Mesenchymal stem cell (in vitro differentiated cells and primary cell): ENCODE results near the gene STK24.
"Not testable (repeated sequence)": the region's sequence is repeated elsewhere in the genome, so short reads cannot be mapped to it uniquely, and the experiment has no call there.

Source experiments
- DNase-seq: peaks from one replicate; pipeline ENCODE4 v3.0.0-alpha.2; 2013
- H2AFZ ChIP-seq: one replicate; pipeline ENCODE4 v1.6.1; 2013; ENCODE audit warnings: low read depth, mild to moderate bottlenecking, control low read depth, inconsistent platforms, low read length, moderate library complexity
- H2AK5ac ChIP-seq: 2 replicates; pipeline ENCODE4 v1.6.1; 2013; ENCODE audit warnings: low read length, moderate library complexity, mild to moderate bottlenecking, inconsistent platforms; ENCODE audit not compliant: severe bottlenecking
- H2BK120ac ChIP-seq: one replicate; pipeline ENCODE4 v1.6.1; 2013; ENCODE audit warnings: low read depth, mild to moderate bottlenecking, inconsistent platforms, low read length, moderate library complexity
- H2BK12ac ChIP-seq, 2 experiments: one replicate each; pipeline ENCODE4 v1.6.1; 2013; ENCODE audit warnings: inconsistent platforms in 2 of 2, low read length in 2 of 2, mild to moderate bottlenecking in 2 of 2, moderate library complexity in 2 of 2, control low read depth in 1 of 2
- H2BK15ac ChIP-seq: one replicate; pipeline ENCODE4 v1.6.1; 2013; ENCODE audit warnings: mild to moderate bottlenecking, low read depth, inconsistent platforms; ENCODE audit not compliant: poor library complexity, severe bottlenecking
- H2BK5ac ChIP-seq: 2 replicates; pipeline ENCODE4 v1.6.1; 2013; ENCODE audit warnings: low read depth, mild to moderate bottlenecking, low read length, control low read depth, inconsistent platforms; ENCODE audit not compliant: poor library complexity, severe bottlenecking
- H3K14ac ChIP-seq, 2 experiments: one replicate each; pipeline ENCODE4 v1.6.1; 2013; ENCODE audit warnings: inconsistent platforms in 2 of 2, low read length in 2 of 2, control low read depth in 1 of 2, mild to moderate bottlenecking in 1 of 2, moderate library complexity in 1 of 2
- H3K18ac ChIP-seq, 2 experiments: one replicate each; pipeline ENCODE4 v1.6.1; 2013; ENCODE audit warnings: inconsistent platforms in 2 of 2, low read length in 2 of 2, control low read depth in 1 of 2, low read depth in 1 of 2, mild to moderate bottlenecking in 1 of 2
- H3K23ac ChIP-seq, 2 experiments: one replicate each; pipeline ENCODE4 v1.6.1; 2013; ENCODE audit warnings: inconsistent platforms in 2 of 2, low read length in 2 of 2, mild to moderate bottlenecking in 2 of 2, moderate library complexity in 2 of 2, control low read depth in 1 of 2
- H3K27ac ChIP-seq: 2 replicates; pipeline ENCODE4 v1.5.1; 2013; ENCODE audit warnings: mild to moderate bottlenecking, moderate library complexity, low read length, control low read depth, inconsistent platforms; ENCODE audit not compliant: poor library complexity, severe bottlenecking
- H3K27me3 ChIP-seq, 2 experiments: 2 replicates each; pipeline versions ENCODE4 v1.6.1 to v1.7.0; 2013; ENCODE audit warnings: low read length in 2 of 2, mild to moderate bottlenecking in 2 of 2, moderate library complexity in 2 of 2, control low read depth in 1 of 2, inconsistent platforms in 1 of 2; ENCODE audit not compliant: control insufficient read depth in 1 of 2, insufficient read depth in 1 of 2
- H3K36me3 ChIP-seq, 2 experiments: 2 replicates each; pipeline versions ENCODE4 v1.6.1 to v1.7.0; 2013; ENCODE audit warnings: low read length in 2 of 2, control low read depth in 1 of 2, inconsistent platforms in 1 of 2, low read depth in 1 of 2, mild to moderate bottlenecking in 1 of 2; ENCODE audit not compliant: insufficient read depth in 2 of 2, control insufficient read depth in 1 of 2
- H3K4ac ChIP-seq, 2 experiments: one replicate each; pipeline ENCODE4 v1.6.1; 2013; ENCODE audit warnings: inconsistent platforms in 2 of 2, low read length in 2 of 2, mild to moderate bottlenecking in 2 of 2, moderate library complexity in 2 of 2, control low read depth in 1 of 2, low read depth in 1 of 2
- H3K4me1 ChIP-seq: 2 replicates; pipeline ENCODE4 v1.6.1; 2013; ENCODE audit warnings: low read depth, low read length, control low read depth; ENCODE audit not compliant: control insufficient read depth, insufficient read depth
- H3K4me2 ChIP-seq: 2 replicates; pipeline ENCODE4 v1.6.1; 2013; ENCODE audit warnings: low read length, mild to moderate bottlenecking, inconsistent platforms; ENCODE audit not compliant: poor library complexity, severe bottlenecking
- H3K4me3 ChIP-seq, 2 experiments: 2 replicates each; pipeline versions ENCODE4 v1.5.1 to v1.7.0; 2013; ENCODE audit warnings: low read length in 2 of 2, mild to moderate bottlenecking in 2 of 2, control low read depth in 1 of 2, low read depth in 1 of 2; ENCODE audit not compliant: insufficient read depth in 1 of 2
- H3K79me1 ChIP-seq: replicated peaks from 2 replicates; pipeline ENCODE4 v1.6.1; 2013; ENCODE audit warnings: mild to moderate bottlenecking, control low read depth, low read length, inconsistent platforms; ENCODE audit not compliant: poor library complexity, severe bottlenecking
- H3K9ac ChIP-seq: 2 replicates; pipeline ENCODE4 v1.7.0; 2013; ENCODE audit warnings: mild to moderate bottlenecking, low read length, moderate library complexity
- H3K9me3 ChIP-seq: 2 replicates; pipeline ENCODE4 v1.7.0; 2013; ENCODE audit warnings: mild to moderate bottlenecking, low read length; ENCODE audit not compliant: control insufficient read depth
- H4K8ac ChIP-seq: one replicate; pipeline ENCODE4 v1.6.1; 2013; ENCODE audit warnings: inconsistent platforms, mild to moderate bottlenecking, low read length, moderate library complexity
- H4K91ac ChIP-seq: one replicate; pipeline ENCODE4 v1.6.1; 2013; ENCODE audit warnings: mild to moderate bottlenecking, low read length, inconsistent platforms
- WGBS: methylation state at CpG from one replicate; pipeline ENCODE4 v1.1.7; 2013; ENCODE audit warnings: mixed read lengths; 5-methylcytosine and 5-hydroxymethylcytosine counted together

STK24 gene

GRCh38 chr13:98569494-98570367, 7.2 kb downstream of the STK24 start:
- H3K23ac ChIP-seq, H2AFZ ChIP-seq, H2AK5ac ChIP-seq, H3K9ac ChIP-seq, H3K36me3 ChIP-seq, H3K27ac ChIP-seq, H4K91ac ChIP-seq, H3K79me1 ChIP-seq, H3K27me3 ChIP-seq, H2BK120ac ChIP-seq, H3K18ac ChIP-seq, H4K8ac ChIP-seq, H3K14ac ChIP-seq, H3K4me2 ChIP-seq, H2BK5ac ChIP-seq, H2BK12ac ChIP-seq, H3K4ac ChIP-seq, H2BK15ac ChIP-seq, H3K4me3 ChIP-seq, H3K9me3 ChIP-seq: not testable (repeated sequence)
- peak; percentile 88 for DNase-seq
- WGBS, result 97% methylated on average over 14 of the region's 17 CpGs
- H3K4me1 ChIP-seq, result peaks cover 28% of the 10 kb centered on the region

- H4K91ac ChIP-seq, result no peak overlapping the region
- H3K9ac ChIP-seq, result no peak overlapping the region
- no peak overlapping the region for H2AFZ ChIP-seq
- H2AK5ac ChIP-seq, result no peak overlapping the region
- no peak overlapping the region for H3K4me2 ChIP-seq
- no peak overlapping the region for H3K4me3 ChIP-seq
- no peaks in the 10 kb centered on the region for H3K9me3 ChIP-seq
- H3K79me1 ChIP-seq, result peaks cover 2% of the 10 kb centered on the region
- H3K18ac ChIP-seq, result no peak overlapping the region
- H3K4ac ChIP-seq, result no peak overlapping the region
- H2BK5ac ChIP-seq, result no peak overlapping the region
- H3K27ac ChIP-seq, result no peak overlapping the region
- no peak overlapping the region for H2BK12ac ChIP-seq
- no peak overlapping the region for H4K8ac ChIP-seq
- no peaks in the 10 kb centered on the region for H3K27me3 ChIP-seq
- no peak overlapping the region for H3K23ac ChIP-seq
- no peak overlapping the region for H2BK120ac ChIP-seq
- peaks cover 25% of the 10 kb centered on the region for H3K4me1 ChIP-seq
- DNase-seq, result no peak
- 97% methylated on average over 4 of the region's 4 CpGs for WGBS
- H3K14ac ChIP-seq, result no peak overlapping the region
- H3K36me3 ChIP-seq, result peaks cover 0 to 2% of the 10 kb centered on the region in 2 experiments
- H2BK15ac ChIP-seq, result no peak overlapping the region
Observed at GRCh38 chr13:98568918-98569317, 8.0 kb downstream of the STK24 start.

GRCh38 chr13:98567140-98567539, 9.8 kb downstream of the STK24 start:
- no peak overlapping the region for H2AFZ ChIP-seq
- H2BK12ac ChIP-seq, result no peak overlapping the region
- H3K4me2 ChIP-seq, result no peak overlapping the region
- H3K27me3 ChIP-seq, result no peaks in the 10 kb centered on the region
- H3K4ac ChIP-seq, result no peak overlapping the region
- no peak overlapping the region for H3K14ac ChIP-seq
- H3K23ac ChIP-seq, result no peak overlapping the region
- H4K8ac ChIP-seq, result peak overlapping the region; percentile 86
- no peaks in the 10 kb centered on the region for H3K9me3 ChIP-seq
- peaks cover 0 to 2% of the 10 kb centered on the region in 2 experiments for H3K36me3 ChIP-seq
- H3K27ac ChIP-seq, result no peak overlapping the region
- H3K9ac ChIP-seq, result no peak overlapping the region
- 99% methylated on average over 13 of the region's 13 CpGs for WGBS
- H2BK120ac ChIP-seq, result no peak overlapping the region
- H3K79me1 ChIP-seq, result peaks cover 4% of the 10 kb centered on the region
- H2BK5ac ChIP-seq, result no peak overlapping the region
- peaks cover 20% of the 10 kb centered on the region for H3K4me1 ChIP-seq
- H2BK15ac ChIP-seq, result no peak overlapping the region
- H3K4me3 ChIP-seq, result no peak overlapping the region
- no peak for DNase-seq
- H3K18ac ChIP-seq, result peak overlapping the region in 1 of 2 experiments; percentile 44
- H2AK5ac ChIP-seq, result no peak overlapping the region
- H4K91ac ChIP-seq, result no peak overlapping the region

GRCh38 chr13:98565726-98566565, 11.0 kb downstream of the STK24 start:
- Histone ChIP-seq H3K9ac (peak overlapping the region; percentile 34), H3K9me3 (no peaks in the 10 kb centered on the region), H3K23ac (peak overlapping the region in 1 of 2 experiments; percentile 16), H2BK12ac (peak overlapping the region in 1 of 2 experiments; percentile 23), H3K4me2 (no peak overlapping the region), H2BK5ac (no peak overlapping the region), H3K36me3 (peaks cover 0 to 9% of the 10 kb centered on the region in 2 experiments), H3K4ac (peak overlapping the region in 1 of 2 experiments; percentile 54), H3K27ac (no peak overlapping the region), H3K4me1 (peaks cover 13% of the 10 kb centered on the region), H3K14ac (peak overlapping the region in 1 of 2 experiments; percentile 80), H2AK5ac (no peak overlapping the region), H2BK120ac (no peak overlapping the region), H2AFZ (no peak overlapping the region), H4K8ac (peak overlapping the region; percentile 59), H3K18ac (peak overlapping the region; percentile 12 to 44), H2BK15ac (no peak overlapping the region), H3K27me3 (no peaks in the 10 kb centered on the region), H3K79me1 (peaks cover 5% of the 10 kb centered on the region), H3K4me3 (peak overlapping the region in 1 of 2 experiments; percentile 38), H4K91ac (no peak overlapping the region)
- WGBS, result 88% methylated on average over 17 of the region's 18 CpGs
- no peak for DNase-seq
